Measurements from ENCODE around the gene RBM34. TPM values are rescaled to one million over a fixed set of nuclear protein-coding genes. Genes with fewer than 3 reads are reported as not detected.

Gene RBM34
- total RNA-seq, 1 donor from 2014 or later = 52.2 TPM

DNA sequence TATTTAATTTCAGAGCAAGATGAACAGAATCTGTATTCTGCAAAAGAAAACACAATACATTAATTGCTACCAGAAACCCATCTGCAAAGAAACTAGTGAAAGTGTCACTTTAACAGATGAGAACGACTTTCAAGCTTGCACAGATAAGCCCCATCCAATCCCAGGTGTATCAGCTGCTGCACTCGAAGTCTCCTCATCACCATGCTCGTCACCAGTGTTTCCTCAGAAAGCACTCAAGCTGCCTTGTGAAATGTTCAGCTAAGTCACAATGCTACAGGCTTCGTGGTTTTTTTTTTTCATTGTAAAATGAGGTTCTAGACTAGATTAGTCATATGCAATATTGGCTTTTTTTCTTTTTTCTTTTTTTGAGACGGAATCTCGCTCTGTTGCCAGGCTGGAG lies 29.1 kb downstream of the RBM34 start:
- peaks cover 23% of the 10 kb centered on the region for H3K36me3 Mint-ChIP-seq (ENCODE audit: low read depth, unreplicated experiment)
- peaks cover 16% of the 10 kb centered on the region for H3K4me1 Mint-ChIP-seq (ENCODE audit: unreplicated experiment)
- no peaks in the 10 kb centered on the region for H3K9me3 Mint-ChIP-seq (ENCODE audit: unreplicated experiment)
- peaks cover 8% of the 10 kb centered on the region for H3K27me3 Mint-ChIP-seq (ENCODE audit: unreplicated experiment)
- TF ChIP-seq CTCF (IDR thresholded peaks at IDR 0.05; ENCODE audit: unreplicated experiment) = no peak
- DNase-seq (ENCODE audit: low spot score) = no peak
- peak overlapping the region; percentile 59 for H3K4me3 Mint-ChIP-seq (ENCODE audit: unreplicated experiment)
- no peak overlapping the region for H3K27ac Mint-ChIP-seq (ENCODE audit: unreplicated experiment)

DNA sequence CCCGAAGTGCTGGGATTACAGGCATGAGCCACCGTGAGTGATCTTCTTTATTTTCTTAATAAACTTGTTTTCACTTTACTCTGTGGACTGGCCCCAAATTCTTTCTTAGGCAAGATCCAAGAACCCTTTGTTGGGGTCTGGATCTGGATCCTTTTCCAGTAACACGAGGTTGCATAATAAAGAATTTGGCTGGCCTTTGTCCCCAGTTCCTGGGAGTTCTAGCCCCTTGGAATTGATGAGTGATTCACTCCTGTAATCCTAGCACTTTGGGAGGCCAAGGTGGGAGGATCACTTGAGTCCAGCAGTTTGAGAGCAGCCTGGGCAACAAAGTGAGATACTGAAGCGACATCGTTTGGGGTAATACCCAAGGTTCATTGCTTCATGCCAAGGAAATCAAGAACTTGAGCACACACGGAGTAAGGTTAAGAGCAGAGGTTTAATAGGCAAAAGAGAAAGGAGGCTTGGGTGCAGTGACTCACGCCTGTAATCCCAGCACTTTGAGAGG lies 30.2 kb downstream of the RBM34 start:
- Mint-ChIP-seq H3K4me3 (ENCODE audit: unreplicated experiment) (peak overlapping the region; percentile 66), H3K4me1 (ENCODE audit: unreplicated experiment) (peaks cover 21% of the 10 kb centered on the region), H3K27ac (ENCODE audit: unreplicated experiment) (no peak overlapping the region), H3K27me3 (ENCODE audit: unreplicated experiment) (peaks cover 6% of the 10 kb centered on the region), H3K36me3 (ENCODE audit: low read depth, unreplicated experiment) (peaks cover 15% of the 10 kb centered on the region), H3K9me3 (ENCODE audit: unreplicated experiment) (no peaks in the 10 kb centered on the region)
- TF ChIP-seq CTCF (IDR thresholded peaks at IDR 0.05; ENCODE audit: unreplicated experiment) = no peak
- no peak for DNase-seq (ENCODE audit: low spot score)

DNA sequence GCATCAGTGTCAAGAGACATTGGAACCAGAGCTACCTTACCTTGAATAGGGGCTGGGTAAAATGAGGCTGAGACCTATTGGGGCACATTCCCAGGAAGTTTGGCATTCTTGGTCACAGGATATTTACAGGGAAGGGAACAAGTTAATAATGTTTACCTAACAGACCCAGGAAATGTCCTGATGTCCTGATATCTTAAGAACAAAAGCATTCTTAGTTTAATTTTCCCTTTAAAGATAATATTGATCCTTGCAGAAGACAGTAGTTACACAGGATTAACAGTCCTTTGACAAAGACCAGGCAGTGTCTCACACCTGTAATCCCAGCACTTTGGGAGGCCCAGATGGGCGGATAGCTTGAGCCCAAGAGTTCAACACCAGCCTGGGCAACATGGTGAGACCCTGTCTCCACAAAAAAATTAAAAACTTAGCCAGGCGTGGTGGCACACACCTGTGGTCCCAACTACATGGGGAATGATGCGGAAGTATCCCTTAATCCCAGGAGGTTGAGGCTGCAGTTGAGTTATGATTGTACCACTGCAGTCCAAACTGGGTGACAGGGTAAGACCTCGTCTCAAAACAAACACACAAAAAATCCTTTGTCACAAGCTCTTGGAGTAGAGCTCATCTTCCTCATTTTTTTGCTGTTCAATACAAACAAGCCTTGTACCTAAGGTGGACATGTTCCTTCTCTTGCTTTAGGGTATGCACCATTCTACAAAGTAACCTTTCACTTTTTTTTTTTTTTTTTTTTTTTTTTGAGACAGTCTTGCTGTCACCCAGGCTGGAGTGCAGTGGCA lies 31.1 kb downstream of the RBM34 start:
- Mint-ChIP-seq H3K9me3 (ENCODE audit: unreplicated experiment) (no peaks in the 10 kb centered on the region), H3K27me3 (ENCODE audit: unreplicated experiment) (peaks cover 6% of the 10 kb centered on the region), H3K4me3 (ENCODE audit: unreplicated experiment) (peak overlapping the region; percentile 83), H3K4me1 (ENCODE audit: unreplicated experiment) (peaks cover 21% of the 10 kb centered on the region), H3K36me3 (ENCODE audit: low read depth, unreplicated experiment) (peaks cover 8% of the 10 kb centered on the region), H3K27ac (ENCODE audit: unreplicated experiment) (peak overlapping the region; percentile 92)
- TF ChIP-seq CTCF (IDR thresholded peaks at IDR 0.05; ENCODE audit: unreplicated experiment) = no peak
- DNase-seq (ENCODE audit: low spot score) = no peak

DNA sequence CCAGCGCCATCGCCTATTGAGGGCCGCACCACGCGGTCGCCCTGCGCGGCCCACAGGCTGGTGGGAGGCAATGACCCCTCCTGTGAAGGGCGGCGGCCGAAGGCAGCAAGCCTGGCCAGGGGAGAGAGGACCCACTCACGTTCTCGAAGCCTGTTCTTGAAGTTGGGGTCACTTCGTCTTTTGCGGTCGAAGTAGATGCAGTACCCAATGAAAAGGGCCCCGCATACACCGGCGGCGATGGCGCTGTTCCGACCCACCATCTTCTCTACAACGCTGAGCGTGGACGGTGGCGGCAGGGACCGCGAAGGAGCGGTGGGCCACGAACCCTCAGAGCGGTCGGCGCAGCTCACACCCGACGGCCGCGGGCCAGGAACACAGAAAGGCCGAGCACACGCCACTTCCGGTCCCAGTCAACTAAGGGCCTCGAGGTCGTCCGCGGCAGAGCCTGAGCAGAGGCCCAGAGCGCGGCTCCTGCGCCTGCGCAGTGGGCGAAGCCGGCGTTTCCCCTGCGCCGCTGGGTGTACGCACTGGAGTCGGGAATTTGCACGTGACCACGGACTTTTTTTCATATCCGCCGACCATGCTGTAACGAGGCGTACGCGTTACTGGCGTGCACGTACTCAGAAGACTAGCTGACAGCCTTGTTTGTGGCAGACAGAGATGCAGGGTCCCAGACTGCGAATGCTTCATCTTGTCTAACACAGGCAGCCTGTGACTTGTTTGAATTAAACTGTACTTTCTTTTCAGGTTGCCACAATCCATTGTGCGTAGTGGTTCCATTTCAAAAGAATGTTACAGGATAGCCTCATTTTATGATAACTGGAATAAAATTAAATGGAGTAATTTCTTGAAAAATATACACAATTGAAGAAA lies 32.4 kb downstream of the RBM34 start, which contains the start of gene TOMM20:
TOMM20 (minus strand) TSS at position 382 of the 873 bp plus-strand sequence; CDS start at position 260, 122 bp downstream.
- TF ChIP-seq CTCF (IDR thresholded peaks at IDR 0.05; ENCODE audit: unreplicated experiment) = no peak
- H3K27ac Mint-ChIP-seq (ENCODE audit: unreplicated experiment) = peak within 1 kb of the TSS; percentile 97
- peaks cover 6% of the 10 kb centered on the region for H3K27me3 Mint-ChIP-seq (ENCODE audit: unreplicated experiment)
- H3K4me1 Mint-ChIP-seq (ENCODE audit: unreplicated experiment) = peaks cover 21% of the 10 kb centered on the region
- H3K9me3 Mint-ChIP-seq (ENCODE audit: unreplicated experiment) = no peaks in the 10 kb centered on the region
- H3K4me3 Mint-ChIP-seq (ENCODE audit: unreplicated experiment) = peak within 1 kb of the TSS; percentile 95
- peaks cover 8% of the 10 kb centered on the region for H3K36me3 Mint-ChIP-seq (ENCODE audit: low read depth, unreplicated experiment)
- peak; percentile 96 for DNase-seq (ENCODE audit: low spot score)
